ENCODE results near the gene TMEM33.

The TMEM33 gene

GRCh38 chr4:41921476-41921875 lies 13.8 kb upstream of the TMEM33 start:
- TF ChIP-seq CTCF (conservative IDR thresholded peaks at IDR 0.05; ENCODE audit: control insufficient read depth, insufficient read depth, low read depth, low read length), result no peak
- no peak overlapping the region for H3K4me3 ChIP-seq (ENCODE audit: control insufficient read depth, low read depth, low read length)
- DNase-seq (ENCODE audit: low read depth), result no peak

GRCh38 chr4:41927796-41928499 lies 7.3 kb upstream of the TMEM33 start:
- H3K4me3 ChIP-seq (ENCODE audit: control insufficient read depth, low read depth, low read length), result no peak overlapping the region
- no peak for DNase-seq (ENCODE audit: low read depth)
- no peak for TF ChIP-seq CTCF (conservative IDR thresholded peaks at IDR 0.05; ENCODE audit: control insufficient read depth, insufficient read depth, low read depth, low read length)

GRCh38 chr4:41930139-41930831 lies 4.9 kb upstream of the TMEM33 start:
- H3K4me3 ChIP-seq (ENCODE audit: control insufficient read depth, low read depth, low read length), result no peak overlapping the region
- no peak for TF ChIP-seq CTCF (conservative IDR thresholded peaks at IDR 0.05; ENCODE audit: control insufficient read depth, insufficient read depth, low read depth, low read length)
- no peak for DNase-seq (ENCODE audit: low read depth)

GRCh38 chr4:41932988-41933387 lies 2.2 kb upstream of the TMEM33 start:
- no peak overlapping the region for H3K4me3 ChIP-seq (ENCODE audit: control insufficient read depth, low read depth, low read length)
- no peak for DNase-seq (ENCODE audit: low read depth)
- TF ChIP-seq CTCF (conservative IDR thresholded peaks at IDR 0.05; ENCODE audit: control insufficient read depth, insufficient read depth, low read depth, low read length), result no peak

- no peak for TF ChIP-seq CTCF (conservative IDR thresholded peaks at IDR 0.05; ENCODE audit: control insufficient read depth, insufficient read depth, low read depth, low read length)
- H3K4me3 ChIP-seq (ENCODE audit: control insufficient read depth, low read depth, low read length), result no peak overlapping the region
Observed at GRCh38 chr4:41933997-41934503, 1.2 kb upstream of the TMEM33 start.

GRCh38 chr4:41934514-41934900 lies 722 bp upstream of the TMEM33 start:
- TF ChIP-seq CTCF (conservative IDR thresholded peaks at IDR 0.05; ENCODE audit: control insufficient read depth, insufficient read depth, low read depth, low read length), result no peak
- DNase-seq (ENCODE audit: low read depth), result peak; percentile 5

More at GRCh38 chr4:41933997-41934503, 1.2 kb upstream of the TMEM33 start:
- DNase-seq (ENCODE audit: low read depth), result no peak

More at GRCh38 chr4:41934514-41934900, 722 bp upstream of the TMEM33 start:
- peak overlapping the region; percentile 90 for H3K4me3 ChIP-seq (ENCODE audit: control insufficient read depth, low read depth, low read length)
